CD14-positive monocyte (primary cell): ENCODE measurements around the gene SP110. TPM values are rescaled to one million over a fixed set of nuclear protein-coding genes. Genes with fewer than 3 reads are reported as not detected.

ENCODE experiments used
- DNase-seq, 3 donors: peaks; one replicate each; pipeline ENCODE4 v3.0.0-alpha.2; 2011 to 2022
- H2AFZ ChIP-seq: 2 replicates; pipeline ENCODE4 v1.6.0; 2012; ENCODE audit warnings: mild to moderate bottlenecking, low read depth, low read length, inconsistent platforms; ENCODE audit not compliant: insufficient read depth, poor library complexity, severe bottlenecking
- H3K27ac ChIP-seq, 2 donors: 1 replicate in 1 of 2; 2 replicates in 1 of 2; pipeline ENCODE4 v1.5.1; 2012 to 2013; ENCODE audit warnings: low read length in 2 of 2, control low read depth in 1 of 2, inconsistent platforms in 1 of 2, low read depth in 1 of 2, mild to moderate bottlenecking in 1 of 2
- H3K27me3 ChIP-seq, 2 donors: one replicate each; pipeline versions ENCODE4 v1.6.0 to v1.6.1; 2011 to 2013; ENCODE audit warnings: low read length in 2 of 2; ENCODE audit not compliant: control insufficient read depth in 2 of 2, insufficient read depth in 2 of 2
- H3K36me3 ChIP-seq, 2 donors: replicated peaks in 1 of 2; 1 replicate in 1 of 2; 2 replicates in 1 of 2; pipeline versions ENCODE4 v1.5.1 to v1.6.1; 2012 to 2013; ENCODE audit warnings: low read length in 2 of 2, control low read depth in 1 of 2, inconsistent platforms in 1 of 2, mild to moderate bottlenecking in 1 of 2; ENCODE audit not compliant: insufficient read depth in 2 of 2, control insufficient read depth in 1 of 2
- H3K4me1 ChIP-seq, 2 donors: 1 replicate in 1 of 2; 2 replicates in 1 of 2; pipeline versions ENCODE4 v1.5.1 to v1.6.1; 2012 to 2013; ENCODE audit warnings: low read length in 2 of 2, control low read depth in 1 of 2, inconsistent platforms in 1 of 2, mild to moderate bottlenecking in 1 of 2, moderate library complexity in 1 of 2; ENCODE audit not compliant: insufficient read depth in 2 of 2, control insufficient read depth in 1 of 2
- H3K4me2 ChIP-seq: replicated peaks from 2 replicates; pipeline ENCODE3; 2012; ENCODE audit warnings: low read length, moderate library complexity, mild to moderate bottlenecking; ENCODE audit not compliant: poor library complexity, severe bottlenecking; ENCODE audit errors: extremely low read depth
- H3K4me3 ChIP-seq, 3 experiments: fragments of 200-600 bp in 1 of 3; sonication (generic) in 1 of 3; replicated peaks in 1 of 3; 1 replicate in 2 of 3; 2 replicates in 1 of 3; pipeline ENCODE4 v1.5.1; 2011 to 2013; ENCODE audit warnings: low read length in 3 of 3, mild to moderate bottlenecking in 3 of 3, control low read depth in 2 of 3, low read depth in 2 of 3, inconsistent platforms in 1 of 3, moderate library complexity in 1 of 3
- H3K79me2 ChIP-seq: 2 replicates; pipeline ENCODE4 v1.6.0; 2012; ENCODE audit warnings: mild to moderate bottlenecking, control low read depth, inconsistent platforms, low read length, moderate library complexity; ENCODE audit not compliant: insufficient read depth
- H3K9ac ChIP-seq: 2 replicates; pipeline ENCODE4 v1.6.0; 2017; ENCODE audit warnings: low read length, mild to moderate bottlenecking; ENCODE audit not compliant: insufficient read depth, poor library complexity, severe bottlenecking
- H3K9me3 ChIP-seq, 2 donors: replicated peaks in 1 of 2; 1 replicate in 1 of 2; 2 replicates in 1 of 2; pipeline versions ENCODE4 v1.5.1 to v1.6.1; 2012 to 2013; ENCODE audit warnings: low read length in 2 of 2, control low read depth in 1 of 2; ENCODE audit not compliant: control insufficient read depth in 1 of 2, insufficient read depth in 1 of 2
- H4K20me1 ChIP-seq: 2 replicates; pipeline ENCODE4 v1.6.0; 2012; ENCODE audit warnings: mild to moderate bottlenecking, low read length, control low read depth, moderate library complexity; ENCODE audit not compliant: insufficient read depth
- H3K27ac Mint-ChIP-seq, 7 donors: one replicate each; pipeline ENCODE4 v1.8.0; 2020; ENCODE audit warnings: mild to moderate bottlenecking in 7 of 7, mixed read lengths in 7 of 7, moderate library complexity in 6 of 7, inconsistent platforms in 2 of 7
- H3K27me3 Mint-ChIP-seq, 3 donors: one replicate each; pipeline ENCODE4 v1.8.0; 2021 to 2022; ENCODE audit warnings: low read depth in 3 of 3, mild to moderate bottlenecking in 3 of 3, mixed read lengths in 3 of 3, moderate library complexity in 3 of 3, inconsistent platforms in 1 of 3
- H3K36me3 Mint-ChIP-seq, 2 donors: one replicate each; pipeline ENCODE4 v1.8.0; 2020; ENCODE audit warnings: mixed read lengths in 2 of 2, inconsistent platforms in 1 of 2, mild to moderate bottlenecking in 1 of 2
- H3K4me1 Mint-ChIP-seq: one replicate; pipeline ENCODE4 v1.8.0; 2020; ENCODE audit warnings: mild to moderate bottlenecking, mixed read lengths
- H3K4me3 Mint-ChIP-seq, 2 donors: one replicate each; pipeline ENCODE4 v1.8.0; 2020; ENCODE audit warnings: mild to moderate bottlenecking in 2 of 2, mixed read lengths in 2 of 2, moderate library complexity in 1 of 2
- H3K9me3 Mint-ChIP-seq, 7 donors: one replicate each; pipeline ENCODE4 v1.8.0; 2020 to 2022; ENCODE audit warnings: mixed read lengths in 7 of 7, mild to moderate bottlenecking in 6 of 7, moderate library complexity in 6 of 7, inconsistent platforms in 2 of 7
- WGBS: methylation state at CpG from one replicate; pipeline ENCODE4 v1.1.5; 2013; ENCODE audit warnings: missing lambda C conversion rate; ENCODE audit not compliant: insufficient coverage; 5-methylcytosine and 5-hydroxymethylcytosine counted together
- intact Hi-C, 2 donors: fragments of 100-400 bp; cut with micrococcal nuclease; formaldehyde crosslinking; loops; one replicate each; pipeline versions ENCODE4 v1.15.0 to v1.15.1; 2023
- polyA plus RNA-seq, 3 donors: library from polyadenylated mRNA; depleted of rRNA in 1 of 3; unstranded in 2 of 3; stranded (reverse) in 1 of 3; fragments of 300-500 nt in 2 of 3; fragments of >200 nt in 1 of 3; fragmentation: Illumina TruSeq in 2 of 3; gene quantifications; 1 replicate in 2 of 3; 2 replicates in 1 of 3; pipeline ENCODE4 v1.2.3, GENCODE V29; 2012 to 2021
- TF ChIP-seq, protein P1 (sequence below): fragments of 200-600 bp; IDR thresholded peaks from one replicate; pipeline ENCODE4 v1.8.0; 2022; ENCODE audit warnings: antibody characterized with exemption, mild to moderate bottlenecking

SP110 gene
- polyA plus RNA-seq, 3 donors = 39.1 to 66.1 (median 65.5) TPM

DNA sequence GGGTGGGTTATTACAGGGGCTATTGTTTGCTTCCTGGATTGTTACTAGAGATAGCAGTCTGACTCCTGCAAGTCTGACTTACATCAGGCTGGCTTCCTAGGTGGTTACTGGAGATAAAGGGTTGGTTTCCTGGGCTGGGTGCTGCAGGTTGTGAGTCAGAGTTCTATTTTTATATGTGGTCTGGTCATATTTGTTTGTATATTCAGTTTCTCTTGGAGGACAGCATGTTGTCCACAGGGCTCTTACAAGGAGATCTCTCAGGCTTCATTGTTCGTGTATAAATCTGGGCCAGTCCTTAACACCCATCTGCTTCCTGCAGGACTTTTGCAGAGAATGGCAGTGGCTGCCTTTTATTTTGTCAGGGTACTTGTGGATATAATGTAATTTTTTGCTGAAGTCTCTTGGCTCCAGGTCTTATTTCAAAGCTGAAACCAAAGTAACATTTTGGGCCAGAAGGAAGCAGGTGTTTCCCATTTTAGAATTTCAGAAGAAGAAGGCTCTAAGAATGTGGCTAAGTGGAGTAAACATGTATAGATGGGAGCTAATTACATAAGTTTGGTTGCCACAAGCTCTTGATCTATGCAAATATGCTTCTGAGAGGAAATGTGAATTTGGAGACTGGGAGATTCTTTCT is 85.2 kb downstream of the SP110 start:
- TF ChIP-seq, protein P1, sequence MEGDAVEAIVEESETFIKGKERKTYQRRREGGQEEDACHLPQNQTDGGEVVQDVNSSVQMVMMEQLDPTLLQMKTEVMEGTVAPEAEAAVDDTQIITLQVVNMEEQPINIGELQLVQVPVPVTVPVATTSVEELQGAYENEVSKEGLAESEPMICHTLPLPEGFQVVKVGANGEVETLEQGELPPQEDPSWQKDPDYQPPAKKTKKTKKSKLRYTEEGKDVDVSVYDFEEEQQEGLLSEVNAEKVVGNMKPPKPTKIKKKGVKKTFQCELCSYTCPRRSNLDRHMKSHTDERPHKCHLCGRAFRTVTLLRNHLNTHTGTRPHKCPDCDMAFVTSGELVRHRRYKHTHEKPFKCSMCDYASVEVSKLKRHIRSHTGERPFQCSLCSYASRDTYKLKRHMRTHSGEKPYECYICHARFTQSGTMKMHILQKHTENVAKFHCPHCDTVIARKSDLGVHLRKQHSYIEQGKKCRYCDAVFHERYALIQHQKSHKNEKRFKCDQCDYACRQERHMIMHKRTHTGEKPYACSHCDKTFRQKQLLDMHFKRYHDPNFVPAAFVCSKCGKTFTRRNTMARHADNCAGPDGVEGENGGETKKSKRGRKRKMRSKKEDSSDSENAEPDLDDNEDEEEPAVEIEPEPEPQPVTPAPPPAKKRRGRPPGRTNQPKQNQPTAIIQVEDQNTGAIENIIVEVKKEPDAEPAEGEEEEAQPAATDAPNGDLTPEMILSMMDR = no peak
- Histone ChIP-seq H3K4me3 (no peak overlapping the region), H2AFZ (no peak overlapping the region), H3K27ac (no peak overlapping the region), H3K36me3 (no peaks in the 10 kb centered on the region), H3K9me3 (peaks cover 19 to 21% of the 10 kb centered on the region in 2 donors), H3K4me2 (no peak overlapping the region), H3K4me1 (peaks cover 4 to 13% of the 10 kb centered on the region in 2 donors), H3K79me2 (no peaks in the 10 kb centered on the region), H4K20me1 (no peaks in the 10 kb centered on the region), H3K27me3 (no peaks in the 10 kb centered on the region), H3K9ac (no peak overlapping the region)
- Mint-ChIP-seq H3K36me3 (peaks cover 2 to 4% of the 10 kb centered on the region in 2 donors), H3K4me1 (peaks cover 20% of the 10 kb centered on the region), H3K27ac (no peak overlapping the region), H3K4me3 (no peak overlapping the region), H3K9me3 (peaks cover 0 to 4% (median 2%) of the 10 kb centered on the region in 7 donors), H3K27me3 (peaks cover 0 to 2% (median 0%) of the 10 kb centered on the region in 3 donors)
- intact Hi-C loops = no loop called here
- DNase-seq = no peak
- 11% methylated on average over 1 of the region's 1 CpG for WGBS

DNA sequence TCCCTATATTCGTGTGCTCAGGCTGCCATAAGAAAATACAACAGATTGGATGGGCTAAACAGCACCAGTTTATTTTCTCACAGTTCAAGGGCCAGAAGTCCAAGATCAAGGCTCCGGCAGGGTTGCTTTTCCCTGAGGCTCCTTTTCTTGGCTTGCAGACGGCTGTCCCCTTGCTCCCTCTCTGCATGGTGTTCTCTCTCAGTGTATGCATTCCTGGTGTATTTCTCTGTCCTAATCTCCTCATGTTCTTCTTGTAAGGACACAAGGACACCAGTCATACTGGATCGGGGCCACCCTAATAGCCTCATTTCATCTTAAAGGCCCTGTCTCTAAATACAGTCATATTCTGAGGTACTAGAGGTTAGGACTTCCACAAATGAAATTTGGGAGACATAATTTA is 88.4 kb downstream of the SP110 start:
- Mint-ChIP-seq H3K4me3 (no peak overlapping the region), H3K9me3 (peaks cover 0 to 4% (median 2%) of the 10 kb centered on the region in 7 donors), H3K27me3 (no peaks in the 10 kb centered on the region), H3K27ac (no peak overlapping the region), H3K36me3 (peaks cover 4% of the 10 kb centered on the region in 2 donors), H3K4me1 (peaks cover 29% of the 10 kb centered on the region)
- WGBS = 57% methylated on average over 3 of the region's 4 CpGs
- no peak for DNase-seq
- Histone ChIP-seq H3K4me3 (no peak overlapping the region), H3K9me3 (peaks cover 17 to 21% of the 10 kb centered on the region in 2 donors), H3K27me3 (no peaks in the 10 kb centered on the region), H3K9ac (no peak overlapping the region), H3K4me2 (no peak overlapping the region), H4K20me1 (no peaks in the 10 kb centered on the region), H3K36me3 (no peaks in the 10 kb centered on the region), H3K27ac (no peak overlapping the region), H3K4me1 (peaks cover 15 to 40% of the 10 kb centered on the region in 2 donors), H3K79me2 (peaks cover 5% of the 10 kb centered on the region), H2AFZ (no peak overlapping the region)
- TF ChIP-seq, protein P1 = no peak
- intact Hi-C loops = no loop called here
